Measurements from ENCODE around the gene RPL15.

DNA sequence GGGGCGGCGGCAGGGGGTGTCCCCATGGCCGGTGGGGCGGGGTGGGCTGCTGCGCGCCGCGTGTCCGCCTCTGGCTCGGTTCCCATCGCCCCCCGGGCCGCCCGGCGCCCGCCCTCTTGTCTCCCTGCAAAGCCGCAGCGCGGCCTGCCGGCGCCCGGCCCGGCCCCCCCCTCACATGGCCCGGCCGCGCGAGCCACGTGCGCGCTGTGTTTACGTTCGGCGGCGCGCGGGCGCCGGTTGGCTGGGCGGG lies 28.7 kb downstream of the RPL15 start:
- no peak for TF ChIP-seq TCF3 (IDR thresholded peaks at IDR 0.05; ENCODE audit: borderline replicate concordance, insufficient read depth, low read depth, low read length)
- no peak for TF ChIP-seq CREM (IDR thresholded peaks at IDR 0.05; ENCODE audit: low read depth)
- TF ChIP-seq, protein P1, sequence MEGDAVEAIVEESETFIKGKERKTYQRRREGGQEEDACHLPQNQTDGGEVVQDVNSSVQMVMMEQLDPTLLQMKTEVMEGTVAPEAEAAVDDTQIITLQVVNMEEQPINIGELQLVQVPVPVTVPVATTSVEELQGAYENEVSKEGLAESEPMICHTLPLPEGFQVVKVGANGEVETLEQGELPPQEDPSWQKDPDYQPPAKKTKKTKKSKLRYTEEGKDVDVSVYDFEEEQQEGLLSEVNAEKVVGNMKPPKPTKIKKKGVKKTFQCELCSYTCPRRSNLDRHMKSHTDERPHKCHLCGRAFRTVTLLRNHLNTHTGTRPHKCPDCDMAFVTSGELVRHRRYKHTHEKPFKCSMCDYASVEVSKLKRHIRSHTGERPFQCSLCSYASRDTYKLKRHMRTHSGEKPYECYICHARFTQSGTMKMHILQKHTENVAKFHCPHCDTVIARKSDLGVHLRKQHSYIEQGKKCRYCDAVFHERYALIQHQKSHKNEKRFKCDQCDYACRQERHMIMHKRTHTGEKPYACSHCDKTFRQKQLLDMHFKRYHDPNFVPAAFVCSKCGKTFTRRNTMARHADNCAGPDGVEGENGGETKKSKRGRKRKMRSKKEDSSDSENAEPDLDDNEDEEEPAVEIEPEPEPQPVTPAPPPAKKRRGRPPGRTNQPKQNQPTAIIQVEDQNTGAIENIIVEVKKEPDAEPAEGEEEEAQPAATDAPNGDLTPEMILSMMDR (IDR thresholded peaks at IDR 0.05 in 2 of 3, conservative IDR thresholded peaks at IDR 0.05 in 1 of 3; ENCODE audit: control insufficient read depth in 2 of 3, extremely low read depth in 1 of 3, insufficient read depth in 1 of 3, low read depth in 3 of 3, low read length in 3 of 3), result no peak
- TF ChIP-seq, protein P2, sequence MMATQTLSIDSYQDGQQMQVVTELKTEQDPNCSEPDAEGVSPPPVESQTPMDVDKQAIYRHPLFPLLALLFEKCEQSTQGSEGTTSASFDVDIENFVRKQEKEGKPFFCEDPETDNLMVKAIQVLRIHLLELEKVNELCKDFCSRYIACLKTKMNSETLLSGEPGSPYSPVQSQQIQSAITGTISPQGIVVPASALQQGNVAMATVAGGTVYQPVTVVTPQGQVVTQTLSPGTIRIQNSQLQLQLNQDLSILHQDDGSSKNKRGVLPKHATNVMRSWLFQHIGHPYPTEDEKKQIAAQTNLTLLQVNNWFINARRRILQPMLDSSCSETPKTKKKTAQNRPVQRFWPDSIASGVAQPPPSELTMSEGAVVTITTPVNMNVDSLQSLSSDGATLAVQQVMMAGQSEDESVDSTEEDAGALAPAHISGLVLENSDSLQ (IDR thresholded peaks at IDR 0.05), result no peak
- TF ChIP-seq REST (IDR thresholded peaks at IDR 0.05; ENCODE audit: low read depth, low read length), result no peak
- no peak for TF ChIP-seq FOXM1 (IDR thresholded peaks at IDR 0.05; ENCODE audit: low read depth, low read length)
- TF ChIP-seq EP300 (IDR thresholded peaks at IDR 0.05; ENCODE audit: borderline replicate concordance in 1 of 2, control insufficient read depth in 1 of 2, low read depth in 2 of 2, low read length in 2 of 2), result no peak
- TF ChIP-seq LARP7 (IDR thresholded peaks at IDR 0.05), result no peak
- TF ChIP-seq POLR2A (IDR thresholded peaks at IDR 0.05; ENCODE audit: low read depth, low read length), result no peak
- no peak for TF ChIP-seq SMC3 (IDR thresholded peaks at IDR 0.05; ENCODE audit: borderline replicate concordance, low read length)
- no peak for TF ChIP-seq SPI1 (IDR thresholded peaks at IDR 0.05; ENCODE audit: borderline replicate concordance, insufficient read depth, low read depth, low read length)
- TF ChIP-seq BRCA1 (IDR thresholded peaks at IDR 0.05; ENCODE audit: low read depth, low read length), result no peak
